Activated T-cell treated with anti-CD3 and anti-CD28 coated beads, Interleukin-2, amount 50 U/mL, for 24 hours (primary cell): ENCODE results near the gene CNTROB.
A peak's percentile ranks its signal among the peaks of the same experiment; 100 is the strongest.

ENCODE experiments used
- DNase-seq: peaks from one replicate; pipeline ENCODE4 v3.0.0-alpha.2; 2020
- H3K27ac Mint-ChIP-seq: 2 replicates; pipeline ENCODE4 v1.8.0; 2020; ENCODE audit warnings: mild to moderate bottlenecking, mixed read lengths
- H3K27me3 Mint-ChIP-seq: 2 replicates; pipeline ENCODE4 v1.8.0; 2020; ENCODE audit warnings: mixed read lengths
- H3K36me3 Mint-ChIP-seq: 2 replicates; pipeline ENCODE4 v1.8.0; 2020; ENCODE audit warnings: low read depth, mixed read lengths
- H3K4me1 Mint-ChIP-seq: 2 replicates; pipeline ENCODE4 v1.8.0; 2020; ENCODE audit warnings: low read depth, mixed read lengths
- H3K4me3 Mint-ChIP-seq: 2 replicates; pipeline ENCODE4 v1.8.0; 2020; ENCODE audit warnings: mild to moderate bottlenecking, moderate library complexity, mixed read lengths
- H3K9me3 Mint-ChIP-seq: 2 replicates; pipeline ENCODE4 v1.8.0; 2020; ENCODE audit warnings: mixed read lengths

Gene CNTROB

GRCh38 chr17:7931709-7932482 is at the start of gene CNTROB, which contains the start of gene TRAPPC1:
Gene CNTROB (plus strand): TSS chr17:7932206. CDS start chr17:7933080, 874 bp downstream.
Gene TRAPPC1 (minus strand): TSS chr17:7931946. CDS start chr17:7931829, 117 bp downstream.
- Mint-ChIP-seq H3K4me1 (peaks cover 52% of the 10 kb centered on the region), H3K9me3 (no peaks in the 10 kb centered on the region), H3K27me3 (no peaks in the 10 kb centered on the region), H3K4me3 (peak within 1 kb of the TSS; percentile 94), H3K27ac (peak within 1 kb of the TSS; percentile 98), H3K36me3 (peaks cover 74% of the 10 kb centered on the region)
- peak; percentile 99 for DNase-seq

GRCh38 chr17:7882629-7883028 is 49.4 kb upstream of the CNTROB start:
- Mint-ChIP-seq H3K9me3 (no peaks in the 10 kb centered on the region), H3K4me1 (peaks cover 4% of the 10 kb centered on the region), H3K27me3 (no peaks in the 10 kb centered on the region), H3K36me3 (peaks cover 22% of the 10 kb centered on the region), H3K27ac (no peak overlapping the region), H3K4me3 (no peak overlapping the region)
- no peak for DNase-seq

- Mint-ChIP-seq H3K27ac (peak overlapping the region; percentile 85), H3K9me3 (no peaks in the 10 kb centered on the region), H3K4me1 (peaks cover 3% of the 10 kb centered on the region), H3K36me3 (peaks cover 17% of the 10 kb centered on the region), H3K4me3 (no peak overlapping the region), H3K27me3 (no peaks in the 10 kb centered on the region)
- DNase-seq, result no peak
Observed at GRCh38 chr17:7883781-7884386, 48.1 kb upstream of the CNTROB start.

GRCh38 chr17:7884581-7885366 is 47.2 kb upstream of the CNTROB start:
- DNase-seq, result peak; percentile 69
- Mint-ChIP-seq H3K9me3 (no peaks in the 10 kb centered on the region), H3K4me1 (peaks cover 3% of the 10 kb centered on the region), H3K36me3 (peaks cover 20% of the 10 kb centered on the region), H3K4me3 (peak overlapping the region; percentile 67), H3K27me3 (no peaks in the 10 kb centered on the region), H3K27ac (peak overlapping the region; percentile 75)

GRCh38 chr17:7885367-7886226 is 46.4 kb upstream of the CNTROB start:
- Mint-ChIP-seq H3K27ac (peak overlapping the region; percentile 49), H3K4me1 (peaks cover 10% of the 10 kb centered on the region), H3K36me3 (peaks cover 28% of the 10 kb centered on the region), H3K9me3 (no peaks in the 10 kb centered on the region), H3K27me3 (no peaks in the 10 kb centered on the region), H3K4me3 (no peak overlapping the region)
- peak; percentile 75 for DNase-seq

- peaks cover 10% of the 10 kb centered on the region for H3K4me1 Mint-ChIP-seq
- peaks cover 36% of the 10 kb centered on the region for H3K36me3 Mint-ChIP-seq
- DNase-seq, result peak; percentile 72
- H3K9me3 Mint-ChIP-seq, result no peaks in the 10 kb centered on the region
- H3K4me3 Mint-ChIP-seq, result no peak overlapping the region
- H3K27ac Mint-ChIP-seq, result no peak overlapping the region
- no peaks in the 10 kb centered on the region for H3K27me3 Mint-ChIP-seq
Observed at GRCh38 chr17:7886227-7887037, 45.6 kb upstream of the CNTROB start.

- no peak overlapping the region for H3K27ac Mint-ChIP-seq
- no peaks in the 10 kb centered on the region for H3K27me3 Mint-ChIP-seq
- peaks cover 43% of the 10 kb centered on the region for H3K36me3 Mint-ChIP-seq
- H3K9me3 Mint-ChIP-seq, result no peaks in the 10 kb centered on the region
- DNase-seq, result no peak
- H3K4me1 Mint-ChIP-seq, result peaks cover 10% of the 10 kb centered on the region
- no peak overlapping the region for H3K4me3 Mint-ChIP-seq
Observed at GRCh38 chr17:7887038-7887481, 44.9 kb upstream of the CNTROB start.

GRCh38 chr17:7887482-7888183 is 44.4 kb upstream of the CNTROB start:
- Mint-ChIP-seq H3K27me3 (no peaks in the 10 kb centered on the region), H3K36me3 (peaks cover 46% of the 10 kb centered on the region), H3K27ac (no peak overlapping the region), H3K9me3 (no peaks in the 10 kb centered on the region), H3K4me1 (peaks cover 10% of the 10 kb centered on the region), H3K4me3 (no peak overlapping the region)
- DNase-seq, result peak; percentile 86

GRCh38 chr17:7888184-7888920 is 43.7 kb upstream of the CNTROB start, which contains the start of gene CHD3:
Gene CHD3 (plus strand): TSS chr17:7888789. CDS start chr17:7889001, 212 bp downstream.
- Mint-ChIP-seq H3K27ac (no peak within 1 kb of the TSS), H3K4me3 (no peak within 1 kb of the TSS)

GRCh38 chr17:7889166-7889955 is 42.6 kb upstream of the CNTROB start:
- Mint-ChIP-seq H3K9me3 (no peaks in the 10 kb centered on the region), H3K4me1 (peaks cover 8% of the 10 kb centered on the region), H3K27ac (no peak overlapping the region), H3K27me3 (no peaks in the 10 kb centered on the region), H3K36me3 (peaks cover 62% of the 10 kb centered on the region), H3K4me3 (no peak overlapping the region)
- no peak for DNase-seq

More at GRCh38 chr17:7888184-7888920, 43.7 kb upstream of the CNTROB start, which contains the start of gene CHD3:
- no peaks in the 10 kb centered on the region for H3K27me3 Mint-ChIP-seq
- DNase-seq, result peak; percentile 77
- H3K36me3 Mint-ChIP-seq, result peaks cover 52% of the 10 kb centered on the region
- peaks cover 10% of the 10 kb centered on the region for H3K4me1 Mint-ChIP-seq
- H3K9me3 Mint-ChIP-seq, result no peaks in the 10 kb centered on the region

- Mint-ChIP-seq H3K4me1 (peaks cover 23% of the 10 kb centered on the region), H3K4me3 (no peak overlapping the region), H3K36me3 (peaks cover 88% of the 10 kb centered on the region), H3K27me3 (no peaks in the 10 kb centered on the region), H3K9me3 (no peaks in the 10 kb centered on the region), H3K27ac (peak overlapping the region; percentile 65)
- DNase-seq, result no peak
Observed at GRCh38 chr17:7893187-7893880, 38.7 kb upstream of the CNTROB start.
